ENCODE data around the gene TOMM34.

The TOMM34 gene

GRCh38 chr20:44960103-44960852 lies at the start of gene TOMM34:
TSS of gene TOMM34 (minus strand) at chr20:44960397. CDS start at chr20:44960333, 64 bp downstream.
- H3K27ac ChIP-seq, result peak within 1 kb of the TSS; percentile 51 to 92 (median 86)
- H3K4me3 ChIP-seq, result peak within 1 kb of the TSS; percentile 72 to 93 (median 86)

- Histone ChIP-seq H3K4me3 (no peak overlapping the region), H3K27ac (no peak overlapping the region)
Measured at GRCh38 chr20:45008521-45009049, 48.4 kb upstream of the TOMM34 start.

GRCh38 chr20:44997668-44998067 lies 37.5 kb upstream of the TOMM34 start:
- Histone ChIP-seq H3K27ac (no peak overlapping the region), H3K4me3 (no peak overlapping the region)

- no peak overlapping the region for H3K4me3 ChIP-seq
- H3K27ac ChIP-seq, result no peak overlapping the region
Measured at GRCh38 chr20:44997171-44997570, 37.0 kb upstream of the TOMM34 start.

- no peak overlapping the region for H3K4me3 ChIP-seq
- H3K27ac ChIP-seq, result peak overlapping the region in 5 of 21 experiments; percentile 3 to 49 (median 27)
Measured at GRCh38 chr20:44993343-44993742, 33.1 kb upstream of the TOMM34 start.

GRCh38 chr20:44990957-44991356 lies 30.8 kb upstream of the TOMM34 start:
- Histone ChIP-seq H3K27ac (peak overlapping the region in 18 of 21 experiments; percentile 5 to 75 (median 53)), H3K4me3 (no peak overlapping the region)

- no peak overlapping the region for H3K4me3 ChIP-seq
- peak overlapping the region in 18 of 21 experiments; percentile 5 to 75 (median 53) for H3K27ac ChIP-seq
Measured at GRCh38 chr20:44990425-44990824, 30.2 kb upstream of the TOMM34 start.

- no peak overlapping the region for H3K4me3 ChIP-seq
- no peak overlapping the region for H3K27ac ChIP-seq
Measured at GRCh38 chr20:44988631-44989171, 28.5 kb upstream of the TOMM34 start.

- no peak overlapping the region for H3K27ac ChIP-seq
- no peak overlapping the region for H3K4me3 ChIP-seq
Measured at GRCh38 chr20:44983093-44983674, 23.0 kb upstream of the TOMM34 start.

GRCh38 chr20:44981736-44982406 lies 21.7 kb upstream of the TOMM34 start:
- Histone ChIP-seq H3K27ac (peak overlapping the region in 1 of 21 experiments; percentile 2), H3K4me3 (no peak overlapping the region)

- Histone ChIP-seq H3K4me3 (no peak overlapping the region), H3K27ac (peak overlapping the region in 17 of 21 experiments; percentile 17 to 91 (median 77))
Measured at GRCh38 chr20:44979090-44979621, 19.0 kb upstream of the TOMM34 start.

- Histone ChIP-seq H3K4me3 (no peak overlapping the region), H3K27ac (peak overlapping the region in 1 of 21 experiments; percentile 78)
Measured at GRCh38 chr20:44976698-44977097, 16.5 kb upstream of the TOMM34 start.

- H3K27ac ChIP-seq, result no peak overlapping the region
- H3K4me3 ChIP-seq, result no peak overlapping the region
Measured at GRCh38 chr20:44973053-44973452, 12.9 kb upstream of the TOMM34 start.

GRCh38 chr20:44970243-44970757 lies 10.1 kb upstream of the TOMM34 start:
- peak overlapping the region in 11 of 21 experiments; percentile 9 to 95 (median 39) for H3K27ac ChIP-seq
- H3K4me3 ChIP-seq, result no peak overlapping the region

- Histone ChIP-seq H3K4me3 (peak overlapping the region in 2 of 7 experiments; percentile 75 to 93), H3K27ac (peak overlapping the region in 11 of 21 experiments; percentile 9 to 95 (median 77))
Measured at GRCh38 chr20:44969300-44969894, 9.2 kb upstream of the TOMM34 start.

GRCh38 chr20:44967207-44967807 lies 7.1 kb upstream of the TOMM34 start:
- Histone ChIP-seq H3K4me3 (peak overlapping the region; percentile 67 to 96 (median 78)), H3K27ac (peak overlapping the region in 20 of 21 experiments; percentile 72 to 95 (median 86))

GRCh38 chr20:44966030-44966961 lies 6.1 kb upstream of the TOMM34 start, which contains the start of gene STK4:
TSS of gene STK4 (plus strand) at chr20:44966512. CDS start at chr20:44966569, 57 bp downstream.
- peak within 1 kb of the TSS in 20 of 21 experiments; percentile 72 to 95 (median 86) for H3K27ac ChIP-seq
- peak within 1 kb of the TSS; percentile 67 to 96 (median 78) for H3K4me3 ChIP-seq

Data from skin epidermis (tissue), 12 donors.